Suppressor macrophage treated with lipopolysaccharide for 4 hours (primary cell): ENCODE results near the gene NOVA2.

ENCODE experiments used
- DNase-seq: peaks from one replicate; pipeline ENCODE4 v3.0.0-alpha.2; 2020

NOVA2 gene, protein sequence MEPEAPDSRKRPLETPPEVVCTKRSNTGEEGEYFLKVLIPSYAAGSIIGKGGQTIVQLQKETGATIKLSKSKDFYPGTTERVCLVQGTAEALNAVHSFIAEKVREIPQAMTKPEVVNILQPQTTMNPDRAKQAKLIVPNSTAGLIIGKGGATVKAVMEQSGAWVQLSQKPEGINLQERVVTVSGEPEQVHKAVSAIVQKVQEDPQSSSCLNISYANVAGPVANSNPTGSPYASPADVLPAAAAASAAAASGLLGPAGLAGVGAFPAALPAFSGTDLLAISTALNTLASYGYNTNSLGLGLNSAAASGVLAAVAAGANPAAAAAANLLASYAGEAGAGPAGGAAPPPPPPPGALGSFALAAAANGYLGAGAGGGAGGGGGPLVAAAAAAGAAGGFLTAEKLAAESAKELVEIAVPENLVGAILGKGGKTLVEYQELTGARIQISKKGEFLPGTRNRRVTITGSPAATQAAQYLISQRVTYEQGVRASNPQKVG

DNA sequence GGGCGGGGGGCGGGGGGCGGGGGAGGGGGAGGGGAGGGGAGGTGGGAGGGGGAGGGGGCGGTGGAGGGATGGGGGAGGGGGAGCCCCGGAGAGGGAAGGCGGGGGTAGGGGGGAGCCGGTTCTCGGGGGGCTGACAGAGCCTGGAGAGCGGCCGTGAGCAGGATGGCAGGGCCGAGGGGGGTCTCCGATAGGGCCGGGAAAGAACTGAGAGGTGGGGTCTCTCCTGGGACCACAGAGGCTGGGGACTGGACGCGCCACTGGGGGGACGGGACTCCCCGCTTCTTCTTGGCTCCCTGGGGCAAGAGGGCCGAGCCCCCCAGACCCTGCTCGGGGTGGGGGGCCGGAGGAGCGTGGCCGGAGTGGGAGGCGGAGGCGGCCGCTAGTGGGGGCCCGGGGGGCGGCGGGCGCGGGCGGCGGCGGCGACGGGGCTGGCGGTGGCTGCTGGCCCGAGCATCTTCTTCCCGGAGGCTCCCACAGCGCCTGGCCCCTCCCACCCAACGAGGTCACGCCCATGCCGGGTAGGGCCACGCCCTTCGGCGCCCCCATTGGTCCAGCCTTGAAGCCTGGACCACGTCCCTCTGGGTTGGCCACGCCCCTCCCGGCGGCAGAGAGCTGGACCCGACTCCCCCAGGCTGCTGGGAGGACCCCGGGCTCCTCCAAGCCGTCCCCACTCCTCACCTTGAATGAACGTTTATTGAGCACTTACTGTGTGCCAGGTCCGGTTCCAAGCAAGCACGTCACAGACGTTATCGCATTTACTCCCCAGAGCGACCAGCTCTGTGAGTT is at the start of gene NOVA2:
Gene NOVA2 (minus strand): TSS at position 313 of the 786 bp plus-strand sequence. CDS start 514 bp downstream, outside the sequence.
- peak; percentile 36 for DNase-seq

DNA sequence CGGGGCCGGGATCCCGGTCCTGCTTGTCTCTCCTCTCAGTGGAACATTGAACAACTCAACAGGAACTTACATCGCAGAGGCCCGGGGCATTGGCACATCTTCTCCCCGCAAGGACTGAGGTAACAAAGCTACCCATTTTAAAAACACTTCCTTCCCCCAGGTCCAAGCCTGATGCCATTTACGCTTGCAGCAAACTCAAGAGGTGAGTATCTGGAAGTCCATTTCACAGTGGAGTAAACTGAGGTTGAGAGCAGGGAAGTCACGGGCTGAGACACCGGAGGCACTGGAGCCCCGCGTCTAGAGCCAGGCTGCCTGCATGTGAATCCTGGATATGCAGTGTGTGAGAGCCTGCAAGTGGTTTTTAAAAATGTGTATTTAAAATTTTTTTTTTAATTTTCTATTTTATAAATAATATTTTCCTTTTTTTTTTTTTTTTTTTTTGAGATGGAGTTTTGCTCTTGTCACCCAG is 49.7 kb upstream of the NOVA2 start:
- no peak for DNase-seq

DNA sequence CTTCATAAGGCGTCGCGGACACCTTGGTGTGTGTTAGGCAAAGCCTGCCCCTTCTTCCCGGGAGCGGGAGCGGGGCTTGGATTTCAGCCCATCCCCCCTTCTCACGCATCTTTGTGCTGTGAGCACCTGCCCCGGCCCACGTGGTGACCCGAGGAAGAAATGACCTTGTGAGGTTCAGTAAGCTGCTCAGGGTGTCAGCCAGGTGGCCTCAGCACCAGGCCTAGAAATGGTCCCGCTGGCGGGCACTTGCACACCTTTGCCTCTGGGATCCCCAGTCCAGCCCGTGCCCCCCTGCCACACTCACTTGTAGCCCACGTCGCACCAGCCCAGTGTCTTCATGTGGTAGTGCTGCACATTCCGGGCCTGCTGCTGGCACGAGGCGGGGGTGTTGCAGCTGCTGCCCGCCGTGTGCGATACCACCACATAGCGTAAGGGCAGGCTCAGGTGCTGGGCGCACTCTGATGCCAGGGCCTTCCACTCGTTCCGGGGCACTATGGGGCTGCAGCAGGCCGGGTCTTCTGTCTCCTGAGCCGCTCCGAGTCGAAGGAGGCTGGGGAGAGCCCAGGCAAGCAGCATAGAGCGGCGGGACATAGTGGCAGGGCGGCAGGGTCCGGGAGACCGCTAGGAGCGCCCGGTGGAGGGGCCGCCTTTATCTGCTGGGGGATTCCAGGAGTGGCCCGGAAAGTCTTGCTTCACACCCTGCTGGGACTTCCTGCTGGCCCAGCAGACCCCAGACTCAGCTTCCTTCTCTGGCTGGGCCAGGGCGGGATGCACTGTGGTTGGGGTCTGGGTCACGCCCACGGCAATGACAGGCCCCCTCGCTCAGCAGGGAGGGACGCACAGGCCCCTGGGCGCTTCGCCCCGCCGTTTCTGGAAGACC is 49.0 kb upstream of the NOVA2 start, which contains the start of gene PGLYRP1:
Gene PGLYRP1 (minus strand): TSS at position 623 of the 880 bp plus-strand sequence. CDS start 32 bp downstream, at position 591.
- DNase-seq: no peak

DNA sequence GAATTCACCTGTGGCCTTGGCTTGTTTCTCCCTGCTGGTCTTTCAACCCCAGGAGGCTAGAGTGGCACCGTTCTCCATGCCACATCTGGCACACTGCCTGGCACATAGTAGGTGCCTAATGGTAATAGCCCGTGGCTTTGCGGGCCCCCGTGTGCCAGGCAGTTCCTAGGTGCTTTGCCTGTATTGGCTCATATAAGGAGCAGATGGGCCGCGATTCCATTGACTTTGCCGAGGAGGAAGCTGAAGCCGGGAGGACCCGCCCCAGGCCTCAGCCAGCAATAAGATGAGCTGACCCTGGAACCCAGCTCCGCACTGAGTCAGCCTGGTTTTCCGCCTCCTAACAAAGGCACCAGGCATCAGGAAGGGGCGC is 48.4 kb upstream of the NOVA2 start:
- DNase-seq: no peak

GRCh38 chr19:46021531-46022041 is 47.9 kb upstream of the NOVA2 start:
- DNase-seq: no peak

DNA sequence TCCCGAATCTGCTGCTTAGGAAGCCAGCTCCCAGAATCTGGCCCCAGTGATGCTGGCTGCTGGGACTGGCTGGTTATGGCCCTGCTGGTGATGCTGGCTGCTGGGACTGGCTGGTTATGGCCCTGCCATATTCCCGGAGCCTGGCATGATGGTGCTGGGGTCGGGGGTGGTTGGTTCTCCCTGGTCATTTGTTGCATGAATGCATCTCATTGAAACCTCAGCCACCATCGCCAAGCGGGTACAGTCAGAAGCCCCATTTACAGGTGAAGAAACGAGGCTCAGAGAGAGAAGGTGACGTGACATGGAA is 47.1 kb upstream of the NOVA2 start:
- no peak for DNase-seq

DNA sequence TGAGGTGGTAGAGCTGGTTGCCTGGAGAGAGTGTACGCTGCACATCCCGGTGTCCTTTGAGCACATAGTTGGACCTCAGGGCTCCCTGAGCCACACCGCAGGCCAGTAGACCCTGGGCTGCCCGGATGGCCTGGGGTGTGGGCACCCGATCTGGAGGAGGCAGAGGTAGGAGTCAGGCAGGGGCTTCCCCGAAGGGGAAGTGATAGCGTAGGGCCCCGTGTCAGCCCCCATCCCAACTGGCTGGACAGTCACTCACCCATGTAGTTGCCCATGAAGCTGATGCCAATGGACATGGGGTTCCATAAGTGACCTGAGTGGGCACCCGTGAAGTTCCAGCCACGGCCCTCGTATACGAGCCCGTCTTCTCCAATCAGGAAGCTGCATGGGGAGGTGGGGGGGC is 45.6 kb upstream of the NOVA2 start:
- no peak for DNase-seq

- no peak for DNase-seq
Measured at GRCh38 chr19:46018729-46019251, 45.1 kb upstream of the NOVA2 start.

DNA sequence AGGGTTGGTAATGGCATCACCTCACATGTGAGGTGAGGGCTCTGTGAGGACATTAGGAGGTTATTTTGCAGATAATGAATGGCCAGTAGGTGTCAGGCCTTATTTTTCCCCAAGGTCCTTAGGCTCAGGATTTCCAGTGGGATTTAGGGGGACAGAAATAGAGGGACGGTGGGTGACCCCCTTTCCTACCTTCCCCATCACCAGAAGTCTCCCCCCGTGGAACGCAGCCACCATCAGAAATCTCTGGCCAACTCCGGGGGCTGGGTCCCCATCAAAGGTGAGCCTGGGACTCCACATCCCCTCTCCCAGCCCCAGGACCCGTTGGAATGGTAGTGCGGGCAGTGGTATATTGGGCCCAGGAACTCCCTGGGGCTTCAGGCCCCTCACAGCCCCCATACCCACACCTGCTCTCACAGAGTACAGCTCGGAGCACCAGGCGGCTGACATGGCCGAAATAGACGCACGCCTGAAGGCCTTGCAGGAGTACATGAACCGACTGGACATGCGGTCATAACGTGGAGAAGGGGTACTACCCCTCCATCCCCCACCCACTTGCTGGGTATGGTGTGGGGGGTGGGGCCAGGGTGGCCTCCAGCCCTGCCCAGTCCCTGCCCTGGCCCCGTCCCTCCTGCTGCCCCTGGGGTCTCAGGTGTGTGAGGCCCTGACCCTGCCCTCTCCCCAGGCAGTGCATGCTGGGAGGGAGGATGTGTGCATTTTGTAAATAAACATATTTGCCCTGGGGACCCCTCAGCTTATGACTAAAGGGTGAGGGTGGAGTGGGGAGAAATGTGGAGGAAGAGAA is 44.4 kb upstream of the NOVA2 start:
- DNase-seq: no peak

- DNase-seq: no peak
Measured at GRCh38 chr19:46017095-46017429, 43.4 kb upstream of the NOVA2 start.

GRCh38 chr19:46016426-46017094 is 42.9 kb upstream of the NOVA2 start:
- peak; percentile 88 for DNase-seq

- DNase-seq: no peak
Measured at GRCh38 chr19:46015687-46016425, 42.2 kb upstream of the NOVA2 start.

DNA sequence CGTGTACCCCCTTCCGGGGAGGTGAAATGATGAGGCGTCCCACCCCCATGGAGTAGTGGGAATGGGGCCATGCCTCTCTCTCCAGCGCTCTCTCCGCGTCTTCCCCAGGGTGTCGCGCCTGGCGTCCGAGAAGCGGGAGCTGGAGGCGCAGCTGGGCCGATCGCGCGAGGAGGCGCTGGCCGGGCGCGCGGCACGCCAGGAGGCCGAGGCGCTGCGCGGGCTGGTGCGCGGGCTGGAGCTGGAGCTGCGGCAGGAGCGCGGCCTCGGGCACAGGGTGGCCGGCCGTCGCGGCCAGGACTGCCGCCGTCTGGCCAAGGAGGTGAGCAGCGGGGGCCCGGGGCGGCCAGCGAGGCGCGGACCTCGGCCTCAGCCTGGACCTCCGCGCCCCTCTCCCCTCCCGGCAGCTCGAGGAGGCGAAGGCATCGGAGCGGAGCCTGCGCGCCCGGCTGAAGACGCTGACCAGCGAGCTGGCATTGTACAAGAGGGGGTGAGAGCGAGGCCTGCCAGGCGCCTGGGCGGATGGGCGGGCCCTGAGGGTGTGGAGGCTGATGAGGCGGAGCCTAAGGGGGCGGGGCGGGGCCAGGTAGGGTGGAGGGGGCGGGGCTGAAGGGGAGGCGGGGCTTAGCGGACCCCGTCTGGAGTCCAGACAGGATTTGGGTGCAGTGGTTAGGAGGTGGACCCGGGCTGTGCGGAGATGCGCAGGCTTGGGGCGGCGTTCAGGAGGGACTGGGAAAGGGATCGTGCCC is 41.4 kb upstream of the NOVA2 start:
- peak; percentile 56 for DNase-seq

GRCh38 chr19:46014534-46014933 is 40.9 kb upstream of the NOVA2 start:
- DNase-seq: no peak

DNA sequence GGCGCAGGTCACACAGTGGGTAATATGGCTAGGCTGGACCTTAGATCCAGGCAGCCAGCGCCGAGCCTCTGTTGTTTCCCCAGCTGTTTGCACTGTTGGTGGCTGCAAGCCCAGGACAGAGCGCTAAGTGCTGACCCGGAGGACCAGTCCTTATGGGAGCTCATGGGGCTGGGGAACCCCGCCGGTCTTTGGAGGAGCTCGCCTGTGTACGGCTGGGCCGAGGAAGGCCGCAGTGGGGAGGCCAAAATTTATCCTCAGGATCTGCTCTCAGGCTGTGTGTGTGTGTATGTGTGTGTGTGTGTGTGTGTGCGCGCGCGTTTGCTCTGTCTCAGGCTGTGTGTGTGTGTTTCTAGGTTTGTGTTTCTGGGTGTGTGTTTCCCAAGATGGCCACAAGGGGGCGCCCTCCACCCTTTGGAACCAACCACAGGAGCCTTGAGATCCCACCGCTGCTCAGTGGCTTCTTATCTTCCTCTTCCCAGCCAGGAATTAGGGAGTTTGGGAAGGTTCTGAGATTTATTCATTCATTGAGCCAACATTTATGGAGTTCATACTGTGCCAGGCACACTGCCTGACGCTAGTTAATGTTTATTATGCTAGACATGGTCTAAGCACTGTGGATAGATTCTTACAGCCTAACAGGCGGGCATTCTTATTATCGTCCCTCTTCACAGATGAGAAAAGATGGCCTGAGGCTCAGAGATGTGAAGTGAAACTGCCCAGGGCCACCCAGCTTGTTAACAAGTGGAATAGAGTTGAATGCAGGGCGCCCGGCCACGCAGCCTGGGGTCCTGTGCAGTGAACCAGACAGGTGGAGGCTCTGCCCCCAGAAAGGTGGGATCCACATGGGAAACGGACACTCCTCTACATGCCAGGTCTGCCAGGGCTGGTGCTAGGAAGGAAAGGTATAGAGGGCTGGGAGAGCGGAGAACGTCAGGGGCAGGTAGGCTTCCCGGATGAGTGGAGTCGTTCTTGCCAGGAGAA is 36.2 kb upstream of the NOVA2 start:
- peak; percentile 67 for DNase-seq

DNA sequence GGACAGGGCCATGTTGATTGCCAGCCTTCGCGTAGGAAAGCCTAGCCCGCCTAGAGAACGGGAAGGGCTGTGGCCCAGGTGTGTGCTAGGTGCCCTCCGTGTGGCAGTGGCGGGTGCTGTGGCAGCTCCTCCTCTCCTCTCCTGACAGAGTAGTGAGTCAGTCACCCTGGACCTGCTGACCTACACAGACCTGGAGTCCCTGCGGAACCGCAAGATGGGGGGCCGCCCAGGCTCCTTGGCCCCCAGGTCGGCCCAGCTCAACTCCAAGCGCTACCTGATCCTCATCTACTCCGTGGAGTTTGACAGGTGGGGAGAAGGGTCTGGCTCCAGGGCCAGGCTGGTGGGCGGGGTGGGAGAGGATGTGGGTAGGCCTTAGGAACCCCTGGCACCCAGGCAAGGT is 32.7 kb upstream of the NOVA2 start:
- no peak for DNase-seq

DNA sequence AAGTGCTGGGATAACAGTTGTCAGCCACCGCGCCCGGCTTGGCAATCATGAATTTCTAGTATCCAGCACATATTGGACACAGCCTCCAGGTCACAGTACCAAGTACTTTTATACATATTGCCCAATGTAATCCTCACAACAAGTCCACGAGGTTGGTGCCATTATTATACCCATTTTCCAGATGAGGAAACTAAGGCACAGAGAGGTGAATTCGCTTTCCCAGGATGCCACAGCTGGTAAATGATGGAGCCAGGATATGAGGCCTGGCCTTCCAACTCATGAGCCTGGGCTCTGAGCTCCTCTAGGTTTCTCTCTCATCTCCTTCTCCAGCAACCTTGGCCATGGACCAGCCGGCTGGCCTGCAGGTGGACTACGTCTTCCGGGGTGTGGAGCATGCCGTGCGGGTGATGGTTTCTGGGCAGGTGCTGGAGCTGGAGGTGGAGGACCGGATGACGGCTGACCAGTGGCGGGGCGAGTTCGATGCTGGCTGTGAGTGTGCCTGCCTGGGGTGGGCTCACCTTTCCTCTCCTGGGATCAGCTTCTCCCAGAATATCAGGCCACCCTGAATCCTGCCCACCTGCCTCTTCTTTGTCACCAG is 29.1 kb upstream of the NOVA2 start:
- DNase-seq: no peak
